OCI-LY1 (cell line): ENCODE data around the gene PLA2G2D.

Experiments used
- H2AFZ ChIP-seq: fragments of 200-600 bp; sonication (generic), shearing (Covaris generic); 2 replicates; pipeline ENCODE4 v1.6.0; 2014; ENCODE audit warnings: antibody characterized with exemption, mild to moderate bottlenecking, low read length
- H3F3A ChIP-seq: fragments of 200-600 bp; sonication (generic), shearing (Covaris generic); 2 replicates; pipeline ENCODE4 v1.6.0; 2014; ENCODE audit warnings: mild to moderate bottlenecking, antibody characterized with exemption, low read length, moderate library complexity; ENCODE audit not compliant: insufficient read depth
- H3K27ac ChIP-seq: fragments of 200-600 bp; sonication (generic); 2 replicates; pipeline ENCODE4 v1.5.1; 2014; ENCODE audit warnings: low read length, mixed run types, mild to moderate bottlenecking, low read depth; ENCODE audit not compliant: poor library complexity, severe bottlenecking
- H3K27me3 ChIP-seq: fragments of 200-600 bp; sonication (generic); 2 replicates; pipeline ENCODE4 v1.6.0; 2014; ENCODE audit warnings: antibody characterized with exemption, mild to moderate bottlenecking, low read length, moderate library complexity; ENCODE audit not compliant: insufficient read depth
- H3K36me3 ChIP-seq: fragments of 200-600 bp; sonication (generic); 2 replicates; pipeline ENCODE4 v1.6.1; 2014; ENCODE audit warnings: mild to moderate bottlenecking, antibody characterized with exemption, low read length, moderate library complexity, mixed read lengths; ENCODE audit not compliant: insufficient read depth
- H3K4me1 ChIP-seq: fragments of 200-600 bp; sonication (generic); 2 replicates; pipeline ENCODE4 v1.5.1; 2014; ENCODE audit warnings: mild to moderate bottlenecking, low read length, moderate library complexity; ENCODE audit not compliant: insufficient read depth, severe bottlenecking
- H3K4me2 ChIP-seq: fragments of 200-600 bp; sonication (generic), shearing (Covaris generic); 2 replicates; pipeline ENCODE4 v1.6.1; 2014; ENCODE audit warnings: low read length
- H3K4me3 ChIP-seq: fragments of 200-600 bp; sonication (generic); 2 replicates; pipeline ENCODE4 v1.5.1; 2014; ENCODE audit warnings: low read length, low read depth, mild to moderate bottlenecking, mixed read lengths; ENCODE audit not compliant: poor library complexity, severe bottlenecking
- H3K79me2 ChIP-seq: fragments of 200-600 bp; shearing (Covaris generic); 2 replicates; pipeline ENCODE4 v1.6.1; 2016; ENCODE audit warnings: mixed run types, low read length, mixed read lengths; ENCODE audit not compliant: insufficient read depth
- H3K9ac ChIP-seq: fragments of 200-600 bp; sonication (generic), shearing (Covaris generic); 2 replicates; pipeline ENCODE4 v1.6.1; 2014; ENCODE audit warnings: mild to moderate bottlenecking, low read length, mixed read lengths
- H3K9me2 ChIP-seq: fragments of 200-600 bp; sonication (generic), shearing (Covaris generic); 2 replicates; pipeline ENCODE4 v1.6.1; 2014; ENCODE audit warnings: low read depth, mild to moderate bottlenecking, low read length, mixed read lengths
- H3K9me3 ChIP-seq: fragments of 200-600 bp; shearing (Covaris generic); 2 replicates; pipeline ENCODE4 v1.6.1; 2014; ENCODE audit warnings: low read length, mixed read lengths
- H4K20me1 ChIP-seq: fragments of 200-600 bp; sonication (generic), shearing (Covaris generic); 2 replicates; pipeline ENCODE4 v1.6.0; 2016; ENCODE audit warnings: mild to moderate bottlenecking, low read length; ENCODE audit not compliant: insufficient read depth
- CTCF ChIP-seq: fragments of 200-600 bp; sonication (generic), shearing (Covaris generic); IDR thresholded peaks from 2 replicates; pipeline ENCODE4 v1.5.1; 2017; ENCODE audit warnings: mild to moderate bottlenecking, antibody characterized with exemption, low read length, moderate library complexity, mixed read lengths
- EZH2 ChIP-seq: fragments of 200-600 bp; sonication (generic), shearing (Covaris generic); IDR thresholded peaks from 2 replicates; pipeline ENCODE4 v1.8.0; 2017; ENCODE audit warnings: borderline replicate concordance, mixed run types, mild to moderate bottlenecking, antibody characterized with exemption, low read length, moderate library complexity, mixed read lengths

PLA2G2D gene

GRCh38 chr1:20105856-20106255 lies 13.5 kb downstream of the PLA2G2D start:
- H4K20me1 ChIP-seq = no peaks in the 10 kb centered on the region
- H3K9me2 ChIP-seq = no peaks in the 10 kb centered on the region
- TF ChIP-seq EZH2 (no peak), CTCF (no peak)
- no peaks in the 10 kb centered on the region for H3K79me2 ChIP-seq
- no peak overlapping the region for H3K4me2 ChIP-seq
- H3K27ac ChIP-seq = no peak overlapping the region
- H3K4me3 ChIP-seq = no peak overlapping the region
- H3K9me3 ChIP-seq = no peaks in the 10 kb centered on the region
- H2AFZ ChIP-seq = no peak overlapping the region
- H3K4me1 ChIP-seq = no peaks in the 10 kb centered on the region
- H3K9ac ChIP-seq = no peak overlapping the region
- no peaks in the 10 kb centered on the region; the same call in 1 of the 2 replicates for H3K27me3 ChIP-seq
- H3K36me3 ChIP-seq = no peaks in the 10 kb centered on the region
- no peaks in the 10 kb centered on the region for H3F3A ChIP-seq

GRCh38 chr1:20102875-20103274 lies 16.5 kb downstream of the PLA2G2D start:
- Histone ChIP-seq H3K27ac (no peak overlapping the region), H2AFZ (no peak overlapping the region), H3K9me2 (no peaks in the 10 kb centered on the region), H3K4me3 (no peak overlapping the region), H3K36me3 (no peaks in the 10 kb centered on the region), H3K27me3 (no peaks in the 10 kb centered on the region; the same call in 1 of the 2 replicates), H3K9me3 (no peaks in the 10 kb centered on the region), H3K4me1 (no peaks in the 10 kb centered on the region), H3K9ac (no peak overlapping the region), H4K20me1 (no peaks in the 10 kb centered on the region), H3K4me2 (no peak overlapping the region), H3K79me2 (no peaks in the 10 kb centered on the region), H3F3A (no peaks in the 10 kb centered on the region)
- TF ChIP-seq CTCF = no peak
- no peak for TF ChIP-seq EZH2

DNA sequence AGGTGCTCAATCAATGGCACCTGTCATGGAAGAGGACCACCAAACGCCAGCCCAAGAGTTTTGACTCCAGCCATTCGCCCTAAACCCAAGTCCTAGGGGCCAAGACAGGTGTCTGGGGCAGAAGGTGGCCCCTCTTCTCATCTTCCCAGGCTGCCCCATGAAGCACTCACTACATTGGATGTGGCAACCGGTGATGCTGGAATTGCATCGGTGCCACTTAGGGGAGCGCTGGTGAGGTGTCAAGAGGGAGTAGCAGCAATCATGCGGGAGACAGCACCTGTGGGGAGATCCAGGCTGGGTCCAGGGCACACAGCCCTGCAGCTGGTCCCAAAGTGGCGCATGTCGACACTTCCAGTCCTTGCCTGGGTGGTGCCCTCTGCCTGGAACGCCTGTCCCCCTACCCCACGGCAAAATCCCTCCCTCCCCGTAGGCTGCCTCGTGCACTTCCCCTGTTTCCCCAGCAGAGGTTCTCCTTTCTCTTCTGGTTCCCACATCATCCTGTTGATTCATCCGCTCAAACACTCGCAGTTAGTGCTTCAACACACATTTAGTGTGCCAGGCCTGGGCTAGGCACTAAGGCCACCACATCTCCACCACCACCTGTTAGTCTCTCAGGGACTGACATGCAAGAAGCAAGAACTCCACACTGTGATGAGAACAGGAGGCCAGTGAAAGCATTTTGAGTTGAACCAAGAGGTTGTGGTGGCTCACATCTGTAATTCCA lies 18.5 kb downstream of the PLA2G2D start:
- Histone ChIP-seq H3K36me3 (no peaks in the 10 kb centered on the region), H3K79me2 (no peaks in the 10 kb centered on the region), H3K9me3 (no peaks in the 10 kb centered on the region), H3K4me3 (no peak overlapping the region), H2AFZ (no peak overlapping the region), H3K4me1 (no peaks in the 10 kb centered on the region), H3K27me3 (no peaks in the 10 kb centered on the region; the same call in 1 of the 2 replicates), H3K27ac (no peak overlapping the region), H3K4me2 (no peak overlapping the region), H3K9me2 (no peaks in the 10 kb centered on the region), H3K9ac (no peak overlapping the region), H3F3A (no peaks in the 10 kb centered on the region), H4K20me1 (no peaks in the 10 kb centered on the region)
- TF ChIP-seq CTCF (peak; percentile 50; the same call in 1 of the 2 replicates), EZH2 (no peak)
